SKM-1 treated with dmso at 0.1 percent for 144 hours (cell line): ENCODE results near the gene RBM34.
"Not testable (repeated sequence)": the region's sequence is repeated elsewhere in the genome, so short reads cannot be mapped to it uniquely, and the experiment has no call there.

Experiments
- DNase-seq: peaks from one replicate; lab custom pipeline; 2025; ENCODE audit not compliant: unreplicated experiment; lab: John Stamatoyannopoulos, UW

The RBM34 gene

DNA sequence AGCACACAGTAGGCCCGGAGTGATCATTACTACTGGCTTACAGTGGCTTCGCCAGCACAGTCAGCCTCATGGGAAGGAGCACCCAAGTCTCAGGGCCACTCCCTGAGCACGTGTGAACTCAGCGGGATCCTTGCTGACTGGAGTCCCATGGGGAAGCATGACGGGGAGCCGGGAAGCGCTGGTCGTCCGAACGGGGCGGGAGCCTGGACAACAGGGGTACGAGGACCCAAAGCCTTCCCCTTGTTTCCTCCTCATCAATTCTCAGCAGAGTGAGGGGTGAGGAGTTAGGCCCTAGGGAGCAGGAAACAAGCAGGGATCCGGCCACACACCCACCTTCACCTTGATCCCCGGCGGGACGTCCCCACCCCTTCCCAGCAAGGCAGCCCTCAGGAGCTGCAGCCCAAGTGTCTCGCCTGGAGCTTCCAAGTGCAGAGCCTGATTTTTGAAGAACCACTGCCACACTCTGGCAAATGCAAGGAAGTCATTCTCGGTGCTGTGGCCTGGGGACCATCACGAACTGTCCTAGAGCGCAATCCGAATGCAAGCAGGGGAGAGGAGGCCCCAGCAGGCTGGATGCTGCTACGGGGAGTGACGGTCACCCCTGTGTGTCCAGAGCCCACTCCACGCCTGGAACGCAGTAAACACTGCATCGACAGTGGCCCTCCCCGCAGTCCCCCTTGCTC lies 67.9 kb downstream of the RBM34 start:
- no peak for DNase-seq

DNA sequence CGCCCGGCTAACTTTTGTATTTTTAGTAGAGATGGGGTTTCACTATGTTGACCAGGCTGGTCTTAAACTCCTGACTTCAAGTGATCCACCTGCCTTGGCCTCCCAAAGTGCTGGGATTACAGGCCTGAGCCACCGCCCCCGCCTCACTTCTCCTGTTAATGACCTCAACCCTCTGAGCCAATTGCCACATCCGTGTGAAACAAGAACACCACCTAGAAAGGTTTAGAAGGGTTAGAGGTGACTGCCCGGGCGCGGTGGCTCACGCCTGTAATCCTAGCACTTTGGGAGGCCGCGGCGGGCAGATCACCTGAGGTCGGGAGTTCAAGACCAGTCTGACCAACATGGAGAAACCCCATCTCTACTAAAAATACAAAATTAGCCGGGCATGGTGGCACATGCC lies 68.6 kb downstream of the RBM34 start:
- DNase-seq, result not testable (repeated sequence)

DNA sequence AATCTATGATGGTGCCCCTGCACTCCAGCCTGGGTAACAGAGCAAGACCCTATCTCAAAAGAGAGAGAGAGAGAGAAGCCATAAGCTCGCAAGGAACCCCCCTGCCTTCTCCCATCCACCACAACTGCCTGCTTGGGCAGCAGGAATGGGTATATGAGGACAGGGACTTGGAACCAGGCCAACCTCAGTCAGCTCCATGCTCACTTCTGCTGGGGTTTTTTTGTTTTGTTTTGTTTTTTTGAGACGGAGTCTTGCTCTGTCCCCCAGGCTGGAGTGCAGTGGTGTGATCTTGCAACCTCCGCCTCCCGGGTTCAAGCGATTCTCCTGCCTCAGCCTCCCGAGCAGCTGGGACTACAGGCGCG lies 69.0 kb downstream of the RBM34 start:
- not testable (repeated sequence) for DNase-seq

GRCh38 chr1:235091319-235092044 lies 69.6 kb downstream of the RBM34 start:
- DNase-seq, result not testable (repeated sequence)

DNA sequence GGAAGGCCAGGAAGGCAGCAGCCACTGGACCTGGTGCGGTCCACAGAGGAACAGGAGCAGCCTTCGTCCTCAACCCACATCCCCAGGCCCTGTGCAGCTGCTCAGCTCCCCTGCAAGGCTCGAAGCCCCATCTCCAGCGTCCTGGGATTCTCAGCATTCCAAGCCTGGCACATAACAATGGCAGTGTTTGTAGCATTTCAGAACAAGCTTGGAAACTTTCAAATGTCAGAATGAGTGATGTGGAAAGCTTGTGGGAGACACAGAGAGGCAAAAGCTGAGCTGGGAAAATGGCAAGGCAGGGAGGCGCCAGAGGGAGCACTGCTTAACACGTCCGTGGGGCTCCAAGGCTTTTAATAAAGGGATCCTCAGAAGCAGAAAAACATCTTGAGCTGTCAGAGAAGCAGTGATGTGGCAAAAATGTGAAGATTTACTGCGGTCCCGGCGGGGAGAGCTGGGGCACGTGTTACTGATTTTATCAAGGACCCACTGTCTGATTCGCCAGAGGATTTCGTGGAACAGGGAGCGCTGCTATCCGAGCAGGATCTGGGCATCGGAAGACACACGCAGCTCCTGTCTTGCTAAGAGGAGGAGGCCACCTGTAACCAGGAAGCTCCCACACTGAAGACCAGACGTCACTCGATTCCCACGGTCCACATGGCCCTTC lies 70.5 kb downstream of the RBM34 start:
- DNase-seq, result no peak

- no peak for DNase-seq
Measured at GRCh38 chr1:235088907-235089306, 72.1 kb downstream of the RBM34 start.

GRCh38 chr1:235088430-235088829 lies 72.6 kb downstream of the RBM34 start:
- no peak for DNase-seq

DNA sequence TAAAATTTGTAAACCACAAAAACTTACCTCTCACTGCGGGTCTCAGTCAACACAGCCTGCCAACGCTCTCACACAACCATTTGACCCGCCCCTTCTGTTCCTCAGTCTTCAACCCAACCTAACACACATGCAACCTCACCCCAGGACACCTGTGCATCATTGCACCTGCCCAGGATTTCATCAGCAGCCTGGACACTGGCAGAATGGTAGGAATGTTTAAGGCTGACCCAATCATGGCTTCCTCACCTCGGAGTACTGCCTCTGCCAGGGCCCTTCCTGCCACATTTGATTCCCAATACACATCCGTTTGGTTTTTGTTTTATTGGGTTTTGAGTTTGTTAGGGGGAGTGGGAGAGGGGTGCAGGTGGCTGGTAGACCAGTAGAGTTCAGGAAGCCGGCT lies 73.1 kb downstream of the RBM34 start:
- DNase-seq, result no peak

GRCh38 chr1:235085411-235086117 lies 75.5 kb downstream of the RBM34 start:
- DNase-seq, result not testable (repeated sequence)
